ENCODE data around the gene DOK3. TPM values are rescaled to one million over a fixed set of nuclear protein-coding genes. Genes with fewer than 3 reads are reported as not detected.
A peak's percentile ranks its signal among the peaks of the same experiment; 100 is the strongest.

Gene DOK3
- polyA plus RNA-seq, 3 donors = 62.8 to 196 (median 98.3) TPM

DNA sequence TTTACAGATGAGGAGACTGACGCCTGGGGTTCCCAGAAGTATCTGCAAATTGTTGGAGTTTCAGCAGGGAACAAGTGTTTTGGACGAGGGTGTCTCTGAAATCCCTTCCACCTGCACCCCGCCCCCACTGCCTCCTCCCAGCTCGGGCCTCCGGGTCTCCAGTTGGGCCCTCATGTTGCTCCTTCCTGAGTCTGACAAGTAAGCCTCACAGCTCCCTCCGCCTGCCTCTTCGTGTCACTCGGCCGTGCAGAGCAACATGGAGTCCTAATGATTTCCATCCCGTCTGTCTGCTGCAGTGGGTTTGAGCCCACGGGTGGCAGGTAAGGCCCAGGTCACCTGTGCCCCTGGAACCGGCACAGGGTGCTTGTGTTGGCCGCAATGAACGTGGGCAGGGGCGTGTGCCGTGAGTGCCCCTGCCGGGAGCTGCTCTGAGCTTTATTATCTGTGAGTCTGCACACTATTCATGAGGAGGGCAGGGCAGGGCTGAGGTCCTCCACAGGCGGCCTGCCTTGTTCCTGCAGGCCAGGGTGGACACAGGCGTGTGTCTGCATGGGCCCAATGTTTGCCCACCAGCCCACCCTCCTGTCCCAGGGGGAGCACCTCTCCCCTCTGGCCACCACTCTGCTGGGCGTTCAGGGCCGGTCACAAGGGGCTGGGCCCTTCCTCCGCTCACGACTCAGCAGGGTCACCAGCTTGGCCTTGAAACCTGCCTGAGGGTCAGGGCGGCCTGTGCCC, 6.1 kb downstream of the DOK3 start:
- H3K4me1 ChIP-seq (ENCODE audit: control insufficient read depth in 1 of 2, insufficient read depth in 2 of 2, low read length in 2 of 2) = peaks cover 64 to 80% of the 10 kb centered on the region in 2 donors

DNA sequence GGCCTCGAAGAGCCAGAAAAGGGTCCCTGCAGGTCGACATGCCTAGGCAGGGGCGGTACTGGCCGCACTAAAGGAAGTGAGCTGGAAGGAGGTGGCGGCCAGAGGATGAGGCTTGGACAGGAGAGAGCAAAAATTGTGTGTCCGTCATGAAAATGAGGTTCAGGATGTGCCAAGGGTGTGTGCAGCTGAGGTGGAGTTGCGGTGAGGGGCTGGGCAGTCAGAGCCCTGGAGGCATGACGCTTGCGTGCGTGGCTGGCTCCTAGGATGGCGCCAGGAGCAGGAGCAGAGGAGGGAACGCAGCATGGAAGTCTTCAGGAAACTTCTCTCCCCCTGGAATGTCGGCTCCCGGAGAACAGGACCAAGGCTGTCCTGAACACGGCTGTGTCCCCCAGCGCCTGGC, 6.7 kb downstream of the DOK3 start:
- H3K27ac Mint-ChIP-seq = peak overlapping the region in 5 of 7 donors; percentile 20 to 81 (median 69)
- 83% methylated on average over 16 of the region's 16 CpGs for WGBS (ENCODE audit: insufficient coverage)
- peaks cover 71 to 80% of the 10 kb centered on the region in 2 donors for H3K4me1 ChIP-seq (ENCODE audit: control insufficient read depth in 1 of 2, insufficient read depth in 2 of 2, low read length in 2 of 2)
- H3K4me3 ChIP-seq (replicated peaks in 1 of 3; ENCODE audit: low read depth in 2 of 3, low read length in 3 of 3) = no peak overlapping the region
- peak overlapping the region; percentile 8 for H3K4me2 ChIP-seq (replicated peaks; ENCODE audit: extremely low read depth, low read length, poor library complexity, severe bottlenecking)
- peaks cover 42 to 58% of the 10 kb centered on the region in 2 donors for H3K36me3 Mint-ChIP-seq
- H3K27ac ChIP-seq (ENCODE audit: low read depth in 1 of 2, low read length in 2 of 2) = peak overlapping the region; percentile 36 to 60
- TF ChIP-seq, protein P1, sequence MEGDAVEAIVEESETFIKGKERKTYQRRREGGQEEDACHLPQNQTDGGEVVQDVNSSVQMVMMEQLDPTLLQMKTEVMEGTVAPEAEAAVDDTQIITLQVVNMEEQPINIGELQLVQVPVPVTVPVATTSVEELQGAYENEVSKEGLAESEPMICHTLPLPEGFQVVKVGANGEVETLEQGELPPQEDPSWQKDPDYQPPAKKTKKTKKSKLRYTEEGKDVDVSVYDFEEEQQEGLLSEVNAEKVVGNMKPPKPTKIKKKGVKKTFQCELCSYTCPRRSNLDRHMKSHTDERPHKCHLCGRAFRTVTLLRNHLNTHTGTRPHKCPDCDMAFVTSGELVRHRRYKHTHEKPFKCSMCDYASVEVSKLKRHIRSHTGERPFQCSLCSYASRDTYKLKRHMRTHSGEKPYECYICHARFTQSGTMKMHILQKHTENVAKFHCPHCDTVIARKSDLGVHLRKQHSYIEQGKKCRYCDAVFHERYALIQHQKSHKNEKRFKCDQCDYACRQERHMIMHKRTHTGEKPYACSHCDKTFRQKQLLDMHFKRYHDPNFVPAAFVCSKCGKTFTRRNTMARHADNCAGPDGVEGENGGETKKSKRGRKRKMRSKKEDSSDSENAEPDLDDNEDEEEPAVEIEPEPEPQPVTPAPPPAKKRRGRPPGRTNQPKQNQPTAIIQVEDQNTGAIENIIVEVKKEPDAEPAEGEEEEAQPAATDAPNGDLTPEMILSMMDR (IDR thresholded peaks at IDR 0.05) = no peak
- peaks cover 0 to 17% of the 10 kb centered on the region in 2 donors for H3K27me3 ChIP-seq (ENCODE audit: control insufficient read depth in 2 of 2, insufficient read depth in 2 of 2, low read length in 2 of 2)
- H3K9me3 ChIP-seq (replicated peaks in 1 of 2; ENCODE audit: control insufficient read depth in 1 of 2, insufficient read depth in 1 of 2, low read length in 2 of 2) = no peaks in the 10 kb centered on the region
- DNase-seq = no peak
- no peak overlapping the region for H2AFZ ChIP-seq (ENCODE audit: insufficient read depth, low read depth, low read length, poor library complexity, severe bottlenecking)
- H3K4me3 Mint-ChIP-seq = no peak overlapping the region
- H4K20me1 ChIP-seq (ENCODE audit: insufficient read depth, low read length) = peaks cover 76% of the 10 kb centered on the region
- peaks cover 33% of the 10 kb centered on the region for H3K79me2 ChIP-seq (ENCODE audit: insufficient read depth, low read length)
- peaks cover 0 to 3% (median 0%) of the 10 kb centered on the region in 7 donors for H3K9me3 Mint-ChIP-seq
- H3K9ac ChIP-seq (ENCODE audit: insufficient read depth, low read length, poor library complexity, severe bottlenecking) = no peak overlapping the region
- peaks cover 34 to 42% of the 10 kb centered on the region in 2 donors for H3K36me3 ChIP-seq (replicated peaks in 1 of 2; ENCODE audit: control insufficient read depth in 1 of 2, insufficient read depth in 2 of 2, low read length in 2 of 2)
- peaks cover 70% of the 10 kb centered on the region for H3K4me1 Mint-ChIP-seq
- peaks cover 21 to 28% (median 24%) of the 10 kb centered on the region in 3 donors for H3K27me3 Mint-ChIP-seq (ENCODE audit: low read depth in 3 of 3)
- intact Hi-C loops (cut with micrococcal nuclease) = loop anchor here (2.0 to 10.0 kb wide), 3 partner anchors 111 to 188 kb away; partner anchors contain the start of gene MXD3 (in 1 of the 2)

More for the DNA sequence above, 6.1 kb downstream of the DOK3 start:
- no peak overlapping the region for H3K4me3 ChIP-seq (replicated peaks in 1 of 3; ENCODE audit: low read depth in 2 of 3, low read length in 3 of 3)
- Mint-ChIP-seq H3K27ac (peak overlapping the region in 1 of 7 donors; percentile 30), H3K36me3 (peaks cover 42 to 60% of the 10 kb centered on the region in 2 donors), H3K27me3 (ENCODE audit: low read depth in 3 of 3) (peaks cover 16 to 22% (median 21%) of the 10 kb centered on the region in 3 donors), H3K4me1 (peaks cover 65% of the 10 kb centered on the region), H3K9me3 (peaks cover 0 to 3% (median 0%) of the 10 kb centered on the region in 7 donors), H3K4me3 (no peak overlapping the region)
- no peak for DNase-seq
- peaks cover 0 to 14% of the 10 kb centered on the region in 2 donors for H3K27me3 ChIP-seq (ENCODE audit: control insufficient read depth in 2 of 2, insufficient read depth in 2 of 2, low read length in 2 of 2)
- H3K4me2 ChIP-seq (replicated peaks; ENCODE audit: extremely low read depth, low read length, poor library complexity, severe bottlenecking) = no peak overlapping the region
- peaks cover 39% of the 10 kb centered on the region for H3K79me2 ChIP-seq (ENCODE audit: insufficient read depth, low read length)
- no peak overlapping the region for H2AFZ ChIP-seq (ENCODE audit: insufficient read depth, low read depth, low read length, poor library complexity, severe bottlenecking)
- intact Hi-C loops (cut with micrococcal nuclease) = loop anchor here (2.0 to 10.0 kb wide), 3 partner anchors 111 to 189 kb away; partner anchors contain the start of gene MXD3 (in 1 of the 2)
- H3K27ac ChIP-seq (ENCODE audit: low read depth in 1 of 2, low read length in 2 of 2) = no peak overlapping the region
- H4K20me1 ChIP-seq (ENCODE audit: insufficient read depth, low read length) = peaks cover 80% of the 10 kb centered on the region
- H3K9me3 ChIP-seq (replicated peaks in 1 of 2; ENCODE audit: control insufficient read depth in 1 of 2, insufficient read depth in 1 of 2, low read length in 2 of 2) = no peaks in the 10 kb centered on the region
- no peak overlapping the region for H3K9ac ChIP-seq (ENCODE audit: insufficient read depth, low read length, poor library complexity, severe bottlenecking)
- WGBS (ENCODE audit: insufficient coverage) = 85% methylated on average over 21 of the region's 24 CpGs
- TF ChIP-seq, protein P1 (IDR thresholded peaks at IDR 0.05) = no peak
- peaks cover 34 to 42% of the 10 kb centered on the region in 2 donors for H3K36me3 ChIP-seq (replicated peaks in 1 of 2; ENCODE audit: control insufficient read depth in 1 of 2, insufficient read depth in 2 of 2, low read length in 2 of 2)

All from CD14-positive monocyte (primary cell).